HG02763 (cell line): ENCODE measurements around the gene VWA3A.
"Not testable (repeated sequence)": the region's sequence is repeated elsewhere in the genome, so short reads cannot be mapped to it uniquely, and the experiment has no call there.

Experiments
- ATAC-seq: cut with Tn5 transposase; IDR thresholded peaks from one replicate; pipeline ENCODE4 v1.9.1; 2021; ENCODE audit warnings: mild to moderate bottlenecking, moderate library complexity; ENCODE audit not compliant: unreplicated experiment

The VWA3A gene

DNA sequence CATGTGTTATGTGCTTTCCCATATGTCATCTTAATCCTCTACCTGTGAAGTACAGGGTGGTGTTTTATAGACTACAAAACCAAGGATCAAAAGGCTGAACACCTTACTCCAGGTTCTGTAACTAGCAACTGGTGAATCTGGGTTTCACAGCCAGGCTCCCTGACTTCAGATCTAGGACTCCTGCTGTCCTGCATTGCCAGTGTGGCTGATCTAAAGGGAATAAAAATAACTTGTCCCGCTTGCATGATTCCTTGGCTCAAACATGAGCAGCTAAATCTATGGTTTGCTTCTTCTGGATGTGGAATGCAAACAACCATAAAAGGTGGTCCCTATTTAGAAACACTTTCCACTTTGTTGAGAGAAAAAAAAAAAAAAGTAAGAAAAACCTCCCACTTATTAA, 3.7 kb upstream of the VWA3A start:
- ATAC-seq = no peak

DNA sequence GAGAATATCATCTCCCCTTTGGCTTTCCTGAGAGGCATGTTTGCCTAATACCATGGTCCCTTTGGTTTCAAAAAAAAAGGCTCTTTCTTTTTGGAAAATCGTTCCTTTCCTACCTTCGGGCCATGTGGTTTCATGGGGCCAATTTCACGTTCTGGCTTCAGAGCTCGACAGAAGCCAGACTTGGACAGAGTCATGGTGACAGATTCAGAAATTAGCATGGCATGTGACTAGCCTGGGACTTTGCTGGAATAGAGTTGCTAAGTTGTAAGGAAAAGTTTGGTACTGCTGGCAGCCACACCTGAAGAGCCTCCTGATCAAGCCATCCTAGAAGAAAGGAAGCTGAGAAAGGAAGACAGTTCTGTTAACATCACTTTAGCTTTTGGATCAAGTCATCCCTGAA, 2.4 kb upstream of the VWA3A start:
- ATAC-seq = no peak

GRCh38 chr16:22091721-22092120, 620 bp upstream of the VWA3A start:
- ATAC-seq = no peak

DNA sequence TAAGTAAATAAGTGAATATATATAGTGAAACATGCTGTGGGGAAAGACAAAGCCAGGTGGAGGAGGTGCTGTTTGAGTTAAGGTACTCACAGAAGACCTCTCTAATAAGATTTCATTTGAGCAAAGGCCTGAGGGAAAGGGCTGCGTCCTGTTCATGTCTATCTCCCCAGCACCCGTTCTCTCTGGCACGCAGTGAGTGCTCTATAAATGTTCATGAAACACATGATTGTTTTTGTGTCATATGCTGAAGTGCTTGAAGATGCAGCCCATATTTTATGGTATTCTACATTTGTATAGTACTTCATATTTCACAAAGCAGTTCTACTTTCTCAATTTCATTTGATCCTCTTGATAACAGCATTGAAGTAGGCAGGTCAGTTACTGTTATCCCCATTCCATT, 990 bp downstream of the VWA3A start:
- no peak for ATAC-seq

DNA sequence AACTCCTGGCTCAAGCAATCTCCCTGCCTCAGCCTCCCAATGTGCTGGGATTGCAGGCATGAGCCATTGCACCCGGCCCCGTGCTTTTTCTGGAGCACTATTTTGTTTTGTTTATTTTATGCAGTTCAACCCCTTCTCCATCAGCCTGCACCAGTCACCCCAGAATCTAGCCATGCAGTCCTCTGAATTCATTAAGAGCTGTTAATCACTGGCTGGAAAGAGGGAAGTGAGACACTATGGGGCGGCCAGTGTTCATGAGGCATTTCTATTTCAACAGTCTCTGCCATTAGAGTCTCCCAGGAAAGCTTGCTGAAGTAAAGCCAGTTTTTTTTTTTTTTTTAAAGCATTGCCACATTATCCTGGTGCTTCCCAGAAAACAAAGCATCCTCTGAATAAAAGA, 1.7 kb downstream of the VWA3A start:
- no peak for ATAC-seq

GRCh38 chr16:22098405-22099255, 6.3 kb downstream of the VWA3A start:
- no peak for ATAC-seq

DNA sequence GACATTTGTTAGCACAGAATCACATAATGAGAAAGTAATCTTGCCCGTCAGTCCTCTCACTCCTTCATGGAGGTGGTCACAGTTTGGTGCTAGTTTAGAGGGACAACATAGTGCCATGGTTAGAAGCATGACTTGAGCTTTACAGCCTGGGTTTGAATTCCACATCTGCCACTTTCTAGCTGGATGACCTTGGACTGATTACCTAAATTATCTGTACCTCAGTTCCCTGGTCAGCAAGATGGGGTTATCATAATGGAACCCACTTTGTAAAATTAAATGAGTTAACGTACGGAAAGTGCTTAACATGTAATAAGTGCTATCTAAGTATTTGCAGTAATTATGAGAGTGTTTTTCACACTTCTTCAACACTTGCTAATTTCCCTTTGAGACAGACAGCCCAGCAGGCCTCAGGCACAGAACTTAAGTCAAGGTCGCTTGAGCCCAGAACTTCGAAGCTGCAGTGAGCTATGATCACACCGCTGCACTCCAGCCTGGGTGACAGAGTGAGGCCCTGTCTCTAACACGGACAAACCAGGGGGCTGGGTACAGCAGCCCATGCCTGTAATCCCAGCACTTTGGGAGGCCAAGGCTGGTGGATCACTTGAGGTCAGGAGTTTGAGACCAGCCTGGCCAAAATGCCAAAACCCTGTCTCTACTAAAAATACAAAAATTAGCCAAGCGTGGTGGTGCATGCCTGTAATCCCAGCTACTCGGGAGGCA, 7.1 kb downstream of the VWA3A start:
- no peak for ATAC-seq

DNA sequence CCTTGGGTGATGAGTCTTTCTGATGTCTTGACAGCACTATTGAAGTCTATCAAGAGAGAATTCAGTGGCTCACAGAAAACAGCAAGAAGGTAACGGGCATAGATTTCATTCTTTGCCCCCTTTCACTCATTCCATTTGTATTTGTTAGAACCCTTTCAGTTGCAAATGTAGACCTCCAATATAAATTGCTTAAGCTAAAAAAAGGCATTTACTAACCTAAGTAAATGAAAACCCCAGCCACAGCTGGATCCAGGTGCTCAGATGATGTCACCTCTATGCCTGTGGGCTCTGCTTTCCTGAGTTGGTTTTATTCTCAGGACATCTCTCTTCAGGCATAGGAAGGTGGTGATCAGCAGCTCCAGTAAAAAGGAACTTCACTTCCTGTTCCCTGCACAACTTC, 11.1 kb downstream of the VWA3A start:
- no peak for ATAC-seq

DNA sequence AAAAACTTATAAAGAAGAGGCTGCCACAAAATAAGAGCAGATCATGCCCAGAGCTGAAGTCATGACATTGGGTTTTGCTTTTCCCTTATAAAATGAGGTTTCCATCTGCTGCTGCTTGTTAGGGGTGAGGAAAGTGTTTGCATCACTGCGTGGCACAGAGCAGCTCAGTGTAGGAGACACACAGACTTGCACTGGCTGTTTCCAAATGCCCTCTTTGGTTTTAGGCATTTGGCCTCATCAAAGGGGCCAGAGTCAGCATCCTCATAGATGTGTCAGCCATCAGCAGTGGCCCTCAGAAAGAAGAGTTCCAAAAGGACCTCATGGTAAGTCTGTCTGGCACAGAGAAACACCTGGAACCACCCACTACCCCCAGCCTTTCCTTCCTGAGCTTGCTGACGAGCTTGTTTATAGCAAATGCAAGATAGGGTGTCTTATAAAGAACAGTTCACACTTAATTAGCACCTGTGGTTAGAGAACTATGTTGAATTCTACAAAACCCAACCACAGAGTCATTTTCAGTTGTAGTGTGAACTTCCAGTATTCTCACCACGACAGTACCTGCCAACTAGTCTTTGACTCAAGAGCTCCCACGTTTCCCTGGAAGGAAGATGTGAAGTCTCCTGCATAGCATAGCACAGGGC, 17.0 kb downstream of the VWA3A start:
- no peak for ATAC-seq

- not testable (repeated sequence) for ATAC-seq
Measured at GRCh38 chr16:22111629-22112028, 19.3 kb downstream of the VWA3A start.

DNA sequence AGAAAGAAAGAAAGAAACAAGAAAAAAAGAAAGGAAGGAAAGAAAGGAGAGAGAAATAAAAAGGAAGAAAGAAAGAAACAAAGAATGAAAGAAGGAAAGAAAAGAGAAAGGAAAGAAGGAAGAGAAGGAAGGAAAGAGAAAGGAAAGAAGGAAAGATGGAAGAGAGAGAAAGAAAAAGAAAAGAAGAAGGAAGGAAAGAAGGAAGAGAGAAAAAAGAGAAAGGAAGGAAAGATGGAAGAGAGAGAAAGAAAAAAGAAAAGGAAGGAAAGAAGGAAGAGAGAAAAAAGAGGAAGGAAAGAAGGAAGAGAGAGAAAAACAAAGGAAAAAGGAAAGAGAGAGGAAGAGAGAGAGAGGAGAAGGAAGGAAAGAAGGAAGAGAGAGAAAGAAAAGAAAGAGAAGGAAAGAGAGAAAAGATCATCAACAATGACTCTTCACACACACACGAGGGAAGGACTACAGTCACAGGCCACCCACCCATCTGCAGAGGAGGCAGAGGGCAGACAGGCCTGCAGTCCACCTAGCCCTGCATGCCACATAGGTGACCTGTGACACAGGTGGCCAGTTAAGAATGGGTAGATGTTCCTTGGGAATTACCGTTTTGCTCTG, 23.9 kb downstream of the VWA3A start:
- ATAC-seq = no peak

DNA sequence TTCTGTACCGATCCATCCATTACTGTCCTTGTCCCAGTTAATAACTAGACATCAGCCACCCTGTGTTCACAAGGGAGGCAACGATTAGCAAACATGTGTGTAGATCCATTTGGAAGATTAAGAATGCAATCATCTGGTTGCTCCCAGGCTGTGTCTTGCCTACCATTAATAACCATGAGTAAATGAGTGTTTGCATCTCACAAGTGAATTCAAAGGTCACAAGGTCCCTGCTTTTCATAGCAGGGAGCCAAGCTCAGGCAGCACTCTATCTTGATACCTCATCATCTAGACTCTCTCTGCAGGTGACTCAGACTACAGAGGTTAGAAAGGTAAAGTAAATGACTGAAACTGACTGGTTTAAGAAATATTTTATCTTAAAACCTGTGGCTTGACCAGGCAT, 25.3 kb downstream of the VWA3A start:
- no peak for ATAC-seq

DNA sequence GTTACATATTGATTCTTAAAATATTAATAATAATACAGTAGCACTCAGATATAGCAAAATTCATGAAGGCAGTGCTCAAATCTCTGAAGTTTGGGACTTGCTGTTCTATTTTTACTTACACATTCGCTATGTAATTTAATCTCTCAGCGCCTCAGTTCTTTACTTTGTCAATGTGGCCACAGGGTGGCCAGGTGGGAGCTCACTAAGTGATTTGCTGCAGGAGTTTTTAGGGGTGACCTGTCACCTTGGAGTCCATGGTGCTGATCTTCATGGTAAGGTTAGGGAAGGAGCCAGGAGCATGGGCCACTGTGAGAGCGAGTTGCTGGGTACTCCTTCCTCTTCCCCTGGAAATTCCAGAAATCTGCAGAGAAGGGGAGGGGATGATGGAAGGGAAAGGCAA, 28.1 kb downstream of the VWA3A start:
- no peak for ATAC-seq

DNA sequence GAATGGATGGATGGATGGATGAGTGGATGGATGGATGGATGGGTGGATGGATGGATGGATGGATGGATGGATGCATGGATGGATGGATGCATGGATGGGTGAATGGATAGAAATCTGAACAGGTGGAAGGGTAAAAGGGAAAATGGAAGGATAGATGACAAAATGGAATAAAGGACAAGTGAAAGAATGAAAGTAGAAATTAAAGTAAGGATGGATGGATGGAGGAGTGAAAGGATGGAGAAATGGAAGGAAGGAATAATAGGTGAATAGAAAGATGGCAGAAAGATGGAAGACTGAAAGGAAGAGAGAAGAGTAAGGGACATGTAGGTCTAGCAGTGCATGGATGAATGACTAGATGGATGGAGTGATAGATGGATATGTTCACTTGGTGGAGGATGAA, 29.9 kb downstream of the VWA3A start:
- ATAC-seq = no peak

DNA sequence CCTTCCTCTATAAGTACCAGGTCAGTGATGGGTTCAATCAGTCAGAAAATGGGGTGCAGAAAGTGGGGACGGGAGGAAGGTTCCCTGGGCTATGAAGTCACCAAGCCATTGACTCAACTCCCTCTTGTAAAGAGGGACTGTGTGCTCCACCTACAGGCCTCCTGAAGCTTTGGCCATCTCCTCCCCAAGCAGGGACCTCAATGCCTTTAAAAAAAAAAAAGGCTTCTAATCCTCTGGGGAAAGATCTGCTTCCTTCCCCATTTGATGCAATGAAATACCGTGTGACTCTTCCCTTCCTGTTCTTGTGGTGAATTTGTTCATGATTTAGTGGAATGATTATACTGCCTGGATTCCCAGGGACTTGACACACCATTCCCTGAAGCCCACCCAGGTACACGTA, 30.8 kb downstream of the VWA3A start:
- no peak for ATAC-seq

DNA sequence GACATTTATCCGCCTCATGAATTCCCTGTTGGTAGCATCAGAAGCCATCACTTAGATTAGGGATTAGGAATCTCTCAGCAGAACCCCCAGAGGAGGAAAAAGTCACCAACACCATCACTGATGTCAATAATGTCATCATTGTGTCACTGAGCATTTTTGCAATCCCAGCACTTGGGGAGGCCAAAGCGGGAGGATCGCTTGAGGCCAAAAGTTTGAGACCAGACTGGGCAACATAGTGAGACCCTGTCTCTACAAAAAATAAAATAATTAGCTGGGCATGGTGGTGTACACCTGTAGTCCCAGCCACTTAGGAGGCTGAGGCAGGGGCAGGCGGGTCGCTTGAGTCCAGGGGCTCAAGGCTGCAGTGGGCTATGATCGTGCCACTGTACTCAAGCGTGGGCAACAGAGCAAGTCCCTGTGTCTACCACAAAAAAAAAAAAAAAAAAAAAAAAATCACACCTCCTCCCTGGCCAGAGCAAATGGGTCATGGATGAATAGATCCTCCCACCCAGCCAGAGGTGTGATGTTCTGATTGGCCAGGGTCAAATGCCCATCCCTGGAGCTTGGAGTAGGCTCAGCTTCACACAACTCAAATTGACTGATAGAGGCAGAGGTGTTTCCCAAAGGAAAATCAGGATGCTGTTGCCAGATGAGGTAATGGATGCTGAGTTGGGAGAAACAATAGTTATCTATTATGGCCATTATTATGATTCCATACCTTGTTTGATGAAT, 31.6 kb downstream of the VWA3A start:
- no peak for ATAC-seq

- no peak for ATAC-seq
Measured at GRCh38 chr16:22124583-22125284, 32.4 kb downstream of the VWA3A start.

DNA sequence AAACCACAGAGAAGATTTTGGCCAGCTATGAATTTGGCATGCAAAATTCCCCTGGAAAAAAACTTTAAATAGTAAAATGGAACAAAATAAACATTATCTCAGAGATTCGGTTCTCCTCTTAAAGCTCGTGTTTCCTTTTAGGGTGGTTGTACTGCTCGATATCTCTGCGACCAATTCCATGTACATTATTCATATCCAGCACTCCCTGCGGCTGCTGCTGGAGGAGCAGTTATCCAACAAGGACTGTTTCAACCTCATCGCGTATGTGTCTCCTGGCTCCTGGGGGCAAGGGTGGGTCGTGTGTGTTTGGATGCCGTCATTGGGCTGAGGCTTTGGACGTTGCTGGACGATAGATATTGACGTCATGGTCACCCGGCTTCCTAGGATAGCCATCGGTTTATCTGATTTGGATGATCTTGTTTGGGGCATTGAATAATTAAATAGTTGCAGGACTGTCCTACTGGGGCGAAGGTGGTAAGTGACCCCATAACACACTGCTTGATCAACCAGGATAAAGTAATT, 33.8 kb downstream of the VWA3A start:
- ATAC-seq = no peak

DNA sequence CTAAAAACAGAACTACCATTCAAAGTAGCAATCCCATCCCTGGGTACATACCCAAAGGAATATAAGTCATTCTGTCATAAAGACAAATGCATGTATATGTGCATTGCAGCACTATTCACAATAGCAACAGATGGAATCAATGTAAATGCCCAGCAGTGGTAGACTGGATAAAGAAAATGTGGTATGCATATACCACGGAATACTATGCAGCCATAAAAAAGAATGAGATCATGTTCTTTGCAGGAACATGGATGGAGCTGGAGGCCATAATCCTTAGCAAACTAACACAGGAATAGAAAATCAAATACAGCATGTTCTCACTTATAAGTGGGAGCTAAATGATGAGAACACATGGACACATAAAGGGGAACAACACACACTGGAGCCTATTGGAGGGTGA, 36.2 kb downstream of the VWA3A start:
- not testable (repeated sequence) for ATAC-seq

DNA sequence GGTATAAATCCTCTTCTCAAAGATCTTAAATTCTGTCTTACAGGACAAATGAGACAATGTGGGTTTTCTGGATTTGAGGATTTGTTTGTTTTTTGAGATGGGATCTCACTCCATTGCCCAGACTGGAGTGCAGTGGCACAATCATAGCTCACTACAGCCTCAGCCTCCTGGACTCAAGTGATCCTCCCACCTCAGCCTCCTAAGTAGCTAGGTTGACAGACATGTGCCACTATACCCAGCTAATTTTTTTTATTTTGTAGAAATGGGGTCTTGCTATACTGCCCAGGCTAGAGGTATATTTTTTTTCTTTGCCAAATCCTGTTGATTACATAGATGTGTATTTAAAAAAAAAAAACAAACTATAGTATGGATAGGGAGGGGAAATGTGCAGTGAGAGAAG, 38.2 kb downstream of the VWA3A start:
- ATAC-seq = no peak
